Mammary epithelial cell (primary cell): ENCODE results near the gene TBC1D1.

Source experiments
- CTCF ChIP-seq, 2 donors: IDR thresholded peaks in 1 of 2; conservative IDR thresholded peaks in 1 of 2; 2 replicates each; pipeline ENCODE4 v1.5.1; 2011 to 2012; ENCODE audit warnings: inconsistent platforms in 2 of 2, low read length in 2 of 2, mild to moderate bottlenecking in 2 of 2, control low read depth in 1 of 2, low read depth in 1 of 2; ENCODE audit not compliant: insufficient read depth in 1 of 2; ENCODE audit errors: extremely low read depth in 1 of 2
- EZH2 ChIP-seq: IDR thresholded peaks from 2 replicates; pipeline ENCODE4 v1.6.1; 2012; ENCODE audit warnings: low read length, inconsistent platforms, borderline replicate concordance

GRCh38 chr4:37896206-37896860, 5.4 kb downstream of the TBC1D1 start:
- TF ChIP-seq EZH2 (no peak), CTCF (conservative IDR thresholded peaks at IDR 0.05 in 1 of 2, IDR thresholded peaks at IDR 0.05 in 1 of 2; ENCODE audit: extremely low read depth in 1 of 2, insufficient read depth in 1 of 2, low read depth in 1 of 2, low read length in 2 of 2) (no peak)
